ENCODE data around the gene FHIT.

Gene FHIT

DNA sequence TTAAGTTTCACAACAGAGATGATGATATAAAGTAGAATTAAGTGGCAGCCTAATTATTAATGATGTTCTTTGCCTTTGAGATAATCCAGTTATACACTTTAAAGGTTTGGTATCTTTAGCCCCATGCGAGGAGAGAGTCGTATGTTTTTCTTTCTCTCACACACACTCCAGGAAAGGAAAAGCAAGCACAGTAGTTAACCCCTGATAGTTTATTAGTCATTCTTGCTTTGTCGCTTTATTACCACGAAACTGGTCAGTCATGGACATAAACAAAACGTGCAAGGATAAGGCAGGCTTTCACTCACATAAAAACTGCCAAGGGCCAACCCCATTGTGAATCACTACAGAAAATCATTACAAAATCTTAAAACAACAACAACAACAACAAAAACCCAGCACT, 866.9 kb downstream of the FHIT start:
- no peak for DNase-seq

DNA sequence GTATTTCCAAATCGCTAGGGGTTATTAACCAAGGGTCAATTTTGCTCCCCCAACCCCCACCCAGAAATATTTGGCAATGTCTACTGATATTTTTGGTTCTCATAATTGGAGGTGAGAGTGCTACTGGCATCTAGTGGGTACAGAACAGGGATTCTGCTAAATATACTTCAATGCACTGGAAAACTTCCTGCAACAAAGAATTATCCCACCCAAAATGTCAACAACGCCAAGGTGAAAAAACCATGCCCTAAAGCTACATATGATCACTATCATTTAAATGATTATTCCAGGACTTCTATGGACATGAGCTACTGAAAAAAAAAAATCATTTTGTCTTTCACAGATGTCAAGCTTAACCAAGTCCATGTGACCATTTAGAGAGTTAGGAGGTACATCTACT, 867.9 kb downstream of the FHIT start:
- DNase-seq, result no peak

DNA sequence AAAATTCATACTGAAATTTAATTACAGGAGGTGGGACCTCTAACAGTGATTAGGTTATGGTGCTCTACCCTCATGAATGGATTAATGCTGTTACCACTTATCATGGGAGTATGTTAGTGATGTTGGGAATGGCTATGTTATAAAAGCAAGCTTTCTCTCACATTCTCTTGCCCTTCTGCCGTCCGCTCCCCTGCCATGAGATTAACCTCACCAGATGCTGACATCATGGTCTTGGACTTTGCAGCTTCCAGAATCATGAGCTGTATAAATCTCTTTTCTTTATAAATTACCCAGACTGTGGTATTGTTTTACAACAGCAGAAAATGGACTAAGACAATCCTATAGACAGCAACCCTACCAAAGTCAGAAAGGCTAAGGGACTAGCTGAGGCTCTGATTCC, 884.8 kb downstream of the FHIT start:
- DNase-seq, result no peak

DNA sequence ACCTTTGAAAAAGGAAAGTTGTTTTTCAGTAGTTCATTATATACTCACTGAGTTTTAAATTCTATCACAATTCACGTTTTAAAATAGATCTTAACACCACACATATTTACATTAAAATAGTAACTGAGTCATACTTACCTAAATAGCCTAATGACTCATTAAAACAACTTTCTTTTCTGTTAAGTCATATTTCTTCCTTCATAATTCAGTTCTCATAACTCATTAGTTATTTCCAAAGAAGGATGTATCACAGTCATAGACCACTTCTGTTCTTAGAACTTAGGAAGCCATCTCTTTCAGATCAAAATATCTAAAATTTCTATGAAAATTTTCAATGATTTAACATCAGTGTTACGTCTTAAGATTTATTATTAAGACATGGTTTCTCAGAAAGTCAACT, 885.9 kb downstream of the FHIT start:
- DNase-seq, result no peak

DNA sequence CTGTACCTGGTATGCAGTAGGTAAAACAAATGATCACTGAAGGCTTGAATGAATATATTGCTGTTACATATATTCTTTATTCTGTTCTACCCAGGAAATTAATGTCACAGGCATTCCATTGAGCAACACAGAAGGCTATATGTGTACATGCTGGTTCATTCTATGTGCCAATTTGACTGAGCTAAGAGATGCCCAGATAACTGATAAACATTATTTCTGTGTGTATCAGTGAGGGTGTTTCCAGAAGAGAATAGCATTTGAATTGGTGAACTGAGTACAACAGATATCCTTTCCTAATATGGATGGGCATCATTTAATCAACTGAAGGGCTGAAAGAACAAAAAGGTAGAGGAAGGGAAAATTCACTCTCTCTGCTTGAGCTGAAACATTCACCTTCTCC, 886.8 kb downstream of the FHIT start:
- no peak for DNase-seq

DNA sequence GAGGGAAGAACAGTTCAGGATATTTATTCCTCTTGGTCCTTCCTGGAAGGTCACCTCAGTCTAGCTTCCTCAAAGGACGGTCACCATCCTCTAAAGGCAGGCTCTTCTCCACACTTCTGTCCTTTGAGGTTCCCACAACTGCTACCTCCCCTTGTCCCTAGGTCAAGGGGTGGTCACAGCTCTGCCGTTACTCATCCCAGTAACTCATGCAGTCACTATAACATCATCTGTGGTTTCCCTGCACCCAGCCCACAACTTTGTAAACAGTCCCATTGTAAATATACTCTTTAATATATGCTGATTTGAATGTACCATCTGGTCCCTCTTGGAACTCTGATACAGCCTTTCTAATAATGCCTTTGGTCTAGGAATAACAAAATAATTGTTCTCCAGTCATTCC, 887.4 kb downstream of the FHIT start:
- DNase-seq, result no peak

DNA sequence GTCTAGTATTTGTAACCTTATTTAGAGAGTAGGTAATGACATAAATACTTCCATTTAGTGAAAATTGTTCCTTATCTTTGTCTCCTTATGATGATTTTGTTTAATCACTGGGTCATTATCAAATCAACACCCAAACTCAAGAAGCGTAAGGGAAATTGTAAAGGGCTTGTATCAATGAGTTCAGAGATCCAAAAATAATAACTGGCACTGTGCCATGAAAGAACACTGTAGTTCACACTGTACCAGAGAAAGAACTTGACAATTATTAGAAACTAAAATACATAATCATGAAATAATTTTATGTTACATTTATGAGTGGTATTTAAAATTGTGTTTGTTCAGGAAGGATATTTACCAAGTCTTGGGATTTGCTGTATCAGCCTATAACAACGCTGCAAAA, 895.4 kb downstream of the FHIT start:
- no peak for DNase-seq

DNA sequence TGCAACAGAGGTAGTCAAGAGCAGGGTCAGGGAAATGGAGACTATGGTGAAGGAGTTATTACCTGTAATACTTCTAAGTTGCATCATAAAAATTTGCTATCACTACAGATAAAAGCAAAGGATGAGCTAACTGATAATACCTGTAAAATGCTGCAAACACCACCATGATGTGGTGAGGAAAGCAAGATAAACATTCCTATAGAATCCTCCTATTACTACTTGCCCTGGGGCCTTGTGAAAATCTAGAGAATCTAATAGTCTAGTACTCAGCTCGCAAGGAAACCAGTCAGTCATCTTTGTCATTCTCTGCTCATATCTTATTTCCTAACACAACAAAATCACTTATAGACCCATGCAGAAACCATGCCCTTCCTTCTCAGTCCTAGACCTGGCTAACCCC, 899.8 kb downstream of the FHIT start:
- DNase-seq, result no peak

DNA sequence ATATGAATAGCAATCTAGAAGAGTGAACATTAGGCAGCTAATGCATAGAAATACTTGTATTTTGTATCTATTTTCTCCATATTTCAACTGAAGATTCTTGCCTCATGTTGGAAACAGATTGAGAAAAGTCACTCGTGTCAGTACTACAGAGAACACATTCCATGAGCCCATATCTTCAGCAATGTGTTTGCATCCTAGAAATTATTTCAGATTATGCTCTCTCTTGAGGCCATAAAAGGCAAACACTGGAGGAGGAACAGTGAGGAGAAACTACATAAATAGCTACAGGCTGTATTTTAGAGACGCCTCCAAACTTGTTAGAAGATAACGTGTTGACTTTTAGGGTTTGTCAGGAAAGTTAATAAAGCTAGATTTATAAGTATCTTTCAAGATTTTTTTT, 906.9 kb downstream of the FHIT start:
- DNase-seq, result no peak

DNA sequence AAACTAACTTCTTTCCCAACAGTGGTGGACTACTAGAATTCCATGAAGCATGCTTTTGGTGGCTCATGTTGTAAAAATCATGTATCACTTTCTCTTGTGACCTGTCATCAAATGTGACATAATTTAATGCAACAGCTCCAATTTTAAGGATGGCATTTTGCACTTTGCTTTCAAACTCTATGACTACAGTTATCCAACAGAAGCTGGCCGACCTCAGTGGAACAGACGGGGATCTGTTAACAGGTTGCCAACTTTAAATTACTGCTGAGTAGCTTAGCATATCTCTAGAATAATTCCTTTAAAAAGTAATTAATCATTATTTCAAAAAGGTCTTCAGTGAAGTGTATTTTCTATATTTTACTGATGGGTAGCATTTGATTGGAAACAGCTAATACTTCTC, 907.4 kb downstream of the FHIT start:
- DNase-seq, result no peak

DNA sequence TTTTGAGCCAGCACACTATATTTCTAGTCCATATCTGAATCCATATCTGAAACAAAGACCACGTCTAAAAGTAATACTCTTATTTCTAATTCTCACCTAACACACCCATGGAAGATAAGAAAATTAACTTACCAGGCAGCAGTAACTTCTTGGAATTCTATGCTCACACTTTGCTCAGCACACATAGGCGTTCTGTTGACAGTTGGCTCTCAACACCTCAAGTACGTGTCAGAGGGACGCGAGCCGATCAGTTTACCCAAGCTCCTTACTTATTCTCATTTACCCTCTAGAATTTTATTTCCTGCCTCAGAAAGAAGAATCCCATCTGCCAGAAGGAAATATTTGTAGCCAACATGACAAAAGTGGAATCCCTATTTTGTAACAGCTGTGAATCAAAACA, 911.9 kb downstream of the FHIT start:
- no peak for DNase-seq

DNA sequence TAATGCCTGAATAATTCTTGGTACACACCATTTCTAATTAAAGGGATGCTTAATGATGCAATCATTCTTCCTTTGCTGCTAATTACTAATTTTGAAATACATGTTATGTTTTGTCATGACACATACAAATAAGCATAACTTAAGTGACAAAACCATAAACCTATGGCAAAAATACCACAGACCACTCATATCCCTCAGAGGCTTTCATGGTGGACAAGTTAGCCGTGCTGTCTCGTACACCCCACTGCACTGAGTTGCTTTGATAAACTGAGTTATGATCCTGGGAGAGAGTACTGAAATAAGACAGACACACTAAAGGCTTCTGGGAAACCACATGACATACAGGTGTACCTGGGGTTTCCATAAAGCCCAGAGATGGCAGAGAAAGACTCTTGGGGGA, 913.8 kb downstream of the FHIT start:
- no peak for DNase-seq

DNA sequence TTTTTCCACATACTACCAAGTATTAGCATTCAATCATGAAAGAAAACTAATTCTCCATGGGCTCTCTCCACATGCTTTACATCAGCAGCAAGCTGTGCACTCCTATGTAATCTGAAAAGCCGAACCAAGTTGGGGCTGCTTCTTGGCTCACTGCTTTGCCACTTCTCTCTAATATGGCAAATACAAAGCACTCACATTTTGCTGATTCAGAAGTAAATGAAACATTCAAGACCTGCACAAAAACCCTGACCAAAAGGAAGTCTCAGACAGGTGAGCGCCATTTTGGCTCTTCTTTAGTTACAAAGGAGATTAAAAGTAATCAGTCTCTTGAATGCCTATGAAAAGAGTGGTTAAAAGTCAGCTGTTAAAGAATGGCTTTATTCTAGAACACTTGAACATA, 915.2 kb downstream of the FHIT start:
- no peak for DNase-seq

DNA sequence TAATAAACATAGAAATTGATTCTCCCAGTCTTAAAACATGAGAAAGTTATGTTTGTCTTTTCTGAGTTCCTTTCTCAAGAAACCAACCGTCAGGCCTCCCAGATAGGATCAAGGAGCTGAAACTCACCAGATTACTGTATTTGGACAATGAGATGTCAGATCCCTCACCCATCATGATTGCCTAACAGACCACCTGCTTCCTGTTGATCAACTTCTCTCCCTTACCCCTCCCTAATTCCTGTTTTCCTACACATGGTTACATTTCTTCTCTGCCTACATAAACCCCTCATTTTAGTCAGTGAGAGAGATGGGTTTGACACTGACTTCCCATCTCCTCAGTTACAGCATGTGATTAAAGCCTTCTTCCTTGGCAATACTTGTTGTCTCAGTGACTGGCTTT, 917.5 kb downstream of the FHIT start:
- DNase-seq, result no peak

DNA sequence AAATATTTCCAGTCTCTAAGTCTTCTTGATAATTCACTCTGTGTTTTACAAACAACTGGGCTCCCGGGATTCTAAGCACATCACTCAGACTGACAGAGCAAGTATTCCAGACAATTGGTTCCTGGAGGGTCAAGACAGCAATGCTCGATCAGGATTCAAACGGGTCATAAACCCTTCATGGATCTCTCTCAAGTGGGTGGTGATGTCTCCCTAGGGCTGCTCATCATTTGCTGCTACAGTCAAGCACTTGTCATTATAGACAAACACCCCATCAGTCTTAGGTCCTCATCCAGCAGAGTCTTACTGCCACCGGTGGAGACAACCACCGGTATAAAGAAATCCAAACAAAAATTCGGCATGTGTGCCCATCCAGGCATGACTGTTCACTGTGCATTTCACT, 921.1 kb downstream of the FHIT start:
- no peak for DNase-seq

DNA sequence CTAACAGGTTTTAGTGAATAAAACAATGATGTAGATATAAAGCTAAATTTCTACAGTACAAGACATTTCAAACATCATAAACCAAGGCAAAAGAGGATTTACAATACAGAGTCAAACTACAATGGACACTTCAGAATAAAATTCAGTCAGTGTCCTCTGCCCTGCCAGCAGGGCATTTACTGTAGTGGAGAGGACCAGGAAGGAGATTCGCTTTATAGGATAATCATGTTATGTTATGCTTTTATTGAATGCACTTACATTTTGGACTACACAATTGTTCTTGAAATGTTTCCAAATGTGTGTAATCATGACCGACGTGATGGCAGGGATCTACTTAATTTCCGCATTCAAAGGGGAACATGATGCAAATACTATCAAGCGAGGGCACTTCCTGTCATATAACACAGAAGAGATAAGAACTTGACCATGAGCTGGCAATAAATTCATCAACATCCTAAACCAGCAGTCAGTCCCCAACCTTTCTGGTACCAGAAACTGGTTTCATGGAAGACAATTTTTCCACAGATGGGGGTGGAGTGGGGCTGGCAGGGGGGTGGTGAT, 925.6 kb downstream of the FHIT start:
- no peak for DNase-seq

DNA sequence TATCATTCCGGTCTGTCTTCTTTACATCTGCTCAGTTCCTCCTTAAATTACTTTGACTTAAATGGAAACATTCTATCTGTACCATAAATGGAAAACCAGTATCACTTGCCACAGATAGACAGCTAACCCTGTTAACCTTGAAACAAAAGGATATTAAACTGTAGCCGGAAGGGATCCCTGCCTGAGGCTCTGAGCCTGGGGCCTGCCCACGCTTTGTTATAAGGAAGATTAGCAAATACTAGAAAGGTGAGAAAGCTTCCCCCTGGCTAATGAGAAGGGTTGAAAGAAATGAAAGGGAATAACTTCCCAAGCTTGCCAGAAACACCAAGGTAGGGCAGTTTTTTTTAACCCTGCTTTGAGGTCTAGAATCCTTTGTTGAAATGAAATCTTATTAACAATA, 927.6 kb downstream of the FHIT start:
- DNase-seq, result no peak

DNA sequence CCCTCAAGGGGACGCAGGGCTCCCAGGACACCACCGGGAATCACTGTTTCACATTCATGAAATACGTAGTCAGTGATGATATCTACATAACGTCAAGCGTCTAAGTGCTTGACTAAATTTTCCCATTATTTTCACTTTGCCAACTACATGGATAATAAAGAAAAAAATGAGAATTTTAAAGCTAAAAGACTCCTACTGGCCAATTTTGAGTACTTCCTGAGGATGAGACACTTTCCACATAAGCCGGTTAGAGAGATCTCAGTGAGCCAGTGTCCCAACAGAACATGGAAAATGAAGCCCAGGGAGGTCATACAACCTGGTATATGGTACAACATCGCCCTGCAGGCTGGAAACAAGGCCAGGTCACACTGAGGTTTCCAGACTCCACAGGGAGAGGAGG, 928.1 kb downstream of the FHIT start:
- DNase-seq, result no peak

DNA sequence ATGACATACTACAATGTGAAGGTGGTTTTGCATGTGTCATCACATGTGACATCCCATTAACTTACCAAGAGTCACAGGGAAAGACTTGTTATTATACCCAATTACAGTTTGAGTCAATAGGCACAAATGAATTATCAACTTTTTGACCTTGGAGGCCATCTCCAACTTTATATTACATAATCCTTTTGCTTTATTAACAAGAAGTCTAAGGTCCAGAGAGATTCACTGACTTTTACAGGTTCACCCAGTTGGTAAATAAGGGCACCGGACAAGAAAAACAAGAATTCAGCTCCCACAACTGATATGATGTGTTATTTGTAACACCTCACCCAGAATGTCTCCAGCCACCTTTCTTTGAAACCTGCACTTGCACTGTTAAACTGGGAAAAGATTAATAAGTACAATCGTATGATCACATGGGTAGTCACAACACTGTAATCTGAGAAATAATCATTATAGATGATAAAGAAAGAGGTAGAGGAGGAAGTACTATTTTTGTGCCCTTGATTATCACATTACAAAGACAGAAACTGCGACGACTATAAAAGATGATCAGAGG, 928.9 kb downstream of the FHIT start:
- DNase-seq, result no peak

DNA sequence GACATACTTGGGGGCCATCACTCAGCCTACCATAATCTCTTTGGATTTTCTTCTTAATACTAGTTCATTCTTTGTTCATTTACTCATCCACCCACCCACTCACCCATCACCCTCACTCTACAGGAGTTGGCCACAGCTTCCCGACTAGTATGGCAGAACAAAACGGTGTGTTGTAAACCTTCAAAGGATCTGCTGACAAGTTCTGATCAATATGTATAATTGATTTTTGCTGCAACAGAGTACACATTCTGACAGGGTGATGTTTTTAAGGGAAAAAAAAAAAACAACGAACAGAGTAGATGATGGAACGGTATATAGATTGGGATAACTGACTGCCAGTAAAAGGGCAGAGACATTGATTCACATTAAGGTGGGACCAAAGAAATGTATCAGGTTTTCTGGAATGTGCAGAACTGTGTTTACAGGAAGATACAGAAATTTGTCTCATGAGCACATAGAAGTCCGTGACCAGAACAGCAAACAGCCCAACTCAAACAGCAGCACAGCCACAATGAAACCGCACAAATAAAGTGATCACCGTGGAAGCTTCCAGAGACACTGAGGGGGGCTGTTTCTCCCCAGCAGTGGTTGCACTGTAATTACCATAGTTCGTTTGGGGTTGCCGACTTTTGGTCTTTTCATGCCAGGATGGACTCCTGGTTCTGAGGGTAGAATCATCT, 931.9 kb downstream of the FHIT start:
- no peak for DNase-seq

DNA sequence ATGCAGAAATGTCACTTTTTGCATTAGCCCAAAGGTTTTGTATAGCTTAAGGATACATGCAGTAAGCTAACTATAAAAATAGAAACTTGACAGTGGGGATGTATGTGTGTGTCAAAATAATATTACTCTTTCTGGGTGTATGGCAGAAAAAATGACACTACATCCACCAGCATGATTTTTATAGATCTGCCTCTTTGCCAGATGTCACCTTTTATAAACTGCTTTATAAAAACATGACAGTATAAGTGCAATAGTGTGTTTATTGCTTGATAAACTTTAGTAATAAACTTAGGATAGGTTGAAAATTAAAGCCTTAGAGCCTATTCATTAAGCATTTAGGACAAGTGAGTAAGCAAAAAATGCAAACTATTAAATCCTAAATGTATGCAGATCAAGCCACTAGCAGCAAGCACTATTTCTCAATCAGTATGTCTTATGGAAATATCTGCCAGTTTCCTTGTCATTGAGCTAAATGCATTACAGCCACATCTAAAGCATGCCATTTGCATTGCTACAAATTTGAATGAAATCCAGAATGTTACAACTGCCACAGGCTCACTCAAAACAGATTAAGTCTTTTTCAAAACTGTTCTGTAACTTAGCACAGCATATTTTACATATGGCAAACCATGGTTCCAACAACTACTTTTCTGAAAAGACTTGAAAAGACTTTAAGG, 935.0 kb downstream of the FHIT start:
- no peak for DNase-seq

DNA sequence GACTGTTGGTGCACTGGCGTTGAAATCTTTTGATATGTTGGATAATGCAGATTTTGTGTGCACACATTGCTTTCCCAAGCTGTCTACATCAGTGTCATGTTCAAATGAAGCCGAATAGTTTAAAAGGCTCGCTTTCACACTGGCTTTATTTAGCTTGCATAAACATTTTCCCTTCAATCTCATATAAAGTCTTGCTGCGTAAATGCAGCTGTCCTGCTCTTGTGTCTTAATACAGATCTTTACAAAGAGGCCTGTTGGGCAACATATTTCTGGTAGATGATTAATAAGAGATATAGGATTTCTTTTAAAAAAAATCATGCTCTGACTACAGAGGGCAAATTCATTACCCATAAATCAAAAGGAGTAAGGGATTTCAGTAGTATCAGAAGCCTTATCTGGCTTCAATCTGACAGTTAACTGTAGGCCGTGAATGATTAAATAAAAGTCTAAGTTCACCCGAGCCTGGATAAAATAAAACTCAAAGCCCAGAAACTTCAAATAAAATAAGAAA, 937.2 kb downstream of the FHIT start:
- no peak for DNase-seq

DNA sequence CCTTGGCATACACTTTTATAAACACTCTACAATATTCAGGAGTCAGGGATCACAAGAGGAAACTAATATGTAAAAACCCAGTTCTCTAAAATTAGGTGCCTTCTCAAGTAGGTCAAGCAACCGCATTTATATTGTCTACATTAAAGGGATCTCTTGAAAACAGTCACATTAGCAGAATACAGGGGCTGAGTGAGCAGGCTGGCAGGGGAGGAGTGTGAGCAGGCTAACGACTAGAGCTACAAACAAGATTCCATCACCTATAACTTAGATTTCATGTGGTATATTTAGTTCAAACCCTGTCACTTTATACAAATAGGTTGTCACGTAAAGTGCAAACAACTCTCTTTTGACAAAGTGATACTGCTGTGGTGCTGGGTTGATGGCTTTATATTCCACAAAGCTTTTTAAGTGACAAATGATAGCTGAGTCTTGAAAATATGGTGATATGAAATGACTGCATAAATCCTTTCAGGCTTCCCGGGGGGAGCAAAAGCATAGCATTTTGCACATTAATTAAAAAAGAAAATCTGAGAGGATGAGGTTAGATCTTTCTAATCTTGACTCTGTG, 937.9 kb downstream of the FHIT start:
- no peak for DNase-seq

Measured in effector CD8-positive, alpha-beta T cell (primary cell).